ENCODE results near the gene DAB1.
"Not testable (repeated sequence)": the region's sequence is repeated elsewhere in the genome, so short reads cannot be mapped to it uniquely, and the experiment has no call there.

The DAB1 gene

GRCh38 chr1:57089855-57090254 lies 334.0 kb downstream of the DAB1 start:
- no peak for DNase-seq (ENCODE audit: extremely low read depth in 1 of 2, low read depth in 1 of 2)

- DNase-seq (ENCODE audit: extremely low read depth in 1 of 2, low read depth in 1 of 2), result no peak
These were observed 334.6 kb downstream of the DAB1 start for GRCh38 chr1:57089221-57089620.

- no peak for DNase-seq (ENCODE audit: extremely low read depth in 1 of 2, low read depth in 1 of 2)
These were observed 335.2 kb downstream of the DAB1 start for GRCh38 chr1:57088653-57089052.

- DNase-seq (ENCODE audit: extremely low read depth in 1 of 2, low read depth in 1 of 2), result not testable (repeated sequence)
These were observed 336.2 kb downstream of the DAB1 start for GRCh38 chr1:57087660-57088059.

- DNase-seq (ENCODE audit: extremely low read depth in 1 of 2, low read depth in 1 of 2), result no peak
These were observed 337.7 kb downstream of the DAB1 start for GRCh38 chr1:57086154-57086553.

GRCh38 chr1:57084701-57085100 lies 339.2 kb downstream of the DAB1 start:
- DNase-seq (ENCODE audit: extremely low read depth in 1 of 2, low read depth in 1 of 2), result no peak

- no peak for DNase-seq (ENCODE audit: extremely low read depth in 1 of 2, low read depth in 1 of 2)
These were observed 341.0 kb downstream of the DAB1 start for GRCh38 chr1:57082711-57083439.

- no peak for DNase-seq (ENCODE audit: extremely low read depth in 1 of 2, low read depth in 1 of 2)
These were observed 344.3 kb downstream of the DAB1 start for GRCh38 chr1:57079454-57080157.

- no peak for DNase-seq (ENCODE audit: extremely low read depth in 1 of 2, low read depth in 1 of 2)
These were observed 351.3 kb downstream of the DAB1 start for GRCh38 chr1:57072401-57073110.

GRCh38 chr1:57067863-57068262 lies 356.0 kb downstream of the DAB1 start:
- DNase-seq (ENCODE audit: extremely low read depth in 1 of 2, low read depth in 1 of 2), result no peak

GRCh38 chr1:57066980-57067610 lies 356.8 kb downstream of the DAB1 start:
- DNase-seq (ENCODE audit: extremely low read depth in 1 of 2, low read depth in 1 of 2), result no peak

- no peak for DNase-seq (ENCODE audit: extremely low read depth in 1 of 2, low read depth in 1 of 2)
These were observed 358.4 kb downstream of the DAB1 start for GRCh38 chr1:57065442-57065841.

- DNase-seq (ENCODE audit: extremely low read depth in 1 of 2, low read depth in 1 of 2), result no peak
These were observed 359.3 kb downstream of the DAB1 start for GRCh38 chr1:57064379-57065140.

- no peak for DNase-seq (ENCODE audit: extremely low read depth in 1 of 2, low read depth in 1 of 2)
These were observed 360.3 kb downstream of the DAB1 start for GRCh38 chr1:57063406-57064125.

- no peak for DNase-seq (ENCODE audit: extremely low read depth in 1 of 2, low read depth in 1 of 2)
These were observed 362.5 kb downstream of the DAB1 start for GRCh38 chr1:57061369-57061768.

- DNase-seq (ENCODE audit: extremely low read depth in 1 of 2, low read depth in 1 of 2), result no peak
These were observed 363.4 kb downstream of the DAB1 start for GRCh38 chr1:57060451-57060850.

- no peak for DNase-seq (ENCODE audit: extremely low read depth in 1 of 2, low read depth in 1 of 2)
These were observed 365.0 kb downstream of the DAB1 start for GRCh38 chr1:57058652-57059501.

- no peak for DNase-seq (ENCODE audit: extremely low read depth in 1 of 2, low read depth in 1 of 2)
These were observed 375.0 kb downstream of the DAB1 start for GRCh38 chr1:57048856-57049255.

- no peak for DNase-seq (ENCODE audit: extremely low read depth in 1 of 2, low read depth in 1 of 2)
These were observed 377.4 kb downstream of the DAB1 start for GRCh38 chr1:57046462-57046861.

All from stimulated activated CD8-positive, alpha-beta memory T cell treated with anti-CD3 and anti-CD28 coated beads, Interleukin-7, amount 100 ng/mL, for 48 hours (primary cell).